Breast epithelium (tissue), 3 donors: ENCODE measurements around the gene PTGES2.

Source experiments
- CTCF ChIP-seq, 3 donors: fragments of 450-650 bp; IDR thresholded peaks; one replicate each; pipeline ENCODE4 v1.5.1; 2016 to 2017; ENCODE audit warnings: antibody characterized with exemption in 3 of 3, mild to moderate bottlenecking in 3 of 3, moderate library complexity in 3 of 3
- POLR2A ChIP-seq: fragments of 450-650 bp; IDR thresholded peaks from one replicate; pipeline ENCODE4 v1.6.1; 2016; ENCODE audit warnings: antibody characterized with exemption, mild to moderate bottlenecking, moderate library complexity

GRCh38 chr9:128161215-128161902 is 33.8 kb upstream of the PTGES2 start:
- TF ChIP-seq POLR2A (no peak), CTCF (IDR thresholded peaks at IDR 0.05) (no peak)
